Measurements from ENCODE around the gene RNF208. TPM values are rescaled to one million over a fixed set of nuclear protein-coding genes. Genes with fewer than 3 reads are reported as not detected.

RNF208 gene
- total and polyA plus RNA-seq, 9 of the 15 experiments (the other 6 are each of a cell fraction or from before 2014, with no cell fraction given) = 0.15 to 6.9 (median 0.50) TPM; not detected in 2

DNA sequence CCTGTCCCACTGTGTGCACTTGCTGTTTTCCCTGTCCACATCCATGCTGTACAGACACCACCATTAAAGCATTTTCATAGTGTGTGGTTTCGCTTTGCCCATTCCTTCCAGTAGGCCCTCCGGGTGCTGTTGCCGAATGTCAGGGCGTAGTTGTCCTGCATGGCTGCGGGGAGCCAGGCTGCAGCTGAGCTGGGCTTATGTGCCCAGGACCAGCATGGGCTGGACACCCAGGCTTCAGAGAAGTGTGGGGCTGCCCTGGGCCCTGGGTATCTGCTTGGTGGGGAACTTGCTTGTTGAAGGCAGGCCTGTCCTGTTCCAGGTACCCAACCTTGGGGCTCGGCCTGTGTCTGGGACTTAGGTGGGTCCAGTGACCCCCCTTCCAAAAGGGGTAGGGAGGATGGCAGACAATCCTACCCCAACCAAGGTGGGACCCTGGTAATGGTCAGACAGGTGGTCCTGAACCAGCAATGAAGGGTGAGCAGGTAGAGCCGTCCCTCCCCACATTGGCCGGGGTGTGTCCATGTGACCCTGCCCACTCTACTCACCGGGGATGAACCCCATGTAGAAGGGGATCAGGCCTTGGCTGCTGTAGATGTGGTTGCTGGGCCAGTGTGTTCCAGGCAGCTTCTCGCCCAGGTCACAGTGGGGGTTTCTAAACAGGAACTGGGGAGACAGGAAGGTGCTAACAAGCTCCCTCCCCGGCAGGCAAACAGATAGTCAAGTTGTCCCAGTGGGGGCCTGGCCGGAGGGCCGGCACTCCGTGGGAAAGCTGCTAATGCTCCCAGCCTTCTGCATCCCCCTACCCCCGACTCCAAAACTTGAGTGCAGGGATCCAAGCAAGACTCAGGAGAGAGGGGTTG, 21.8 kb upstream of the RNF208 start (continued):
- TF ChIP-seq RAD51 (IDR thresholded peaks at IDR 0.05; ENCODE audit: borderline replicate concordance, low read depth) (no peak), JUN (IDR thresholded peaks at IDR 0.05; ENCODE audit: borderline replicate concordance, low read depth, low read length) (no peak), JUN (CRISPR knock-in tag; IDR thresholded peaks at IDR 0.05; ENCODE audit: borderline replicate concordance) (0 out of 2 replicates have a peak, but pooled peaks have one; percentile 53), KHSRP (IDR thresholded peaks at IDR 0.05) (no peak), MYNN (IDR thresholded peaks at IDR 0.05) (peak; percentile 39; the same call in 1 of the 2 replicates), MYNN (CRISPR knock-in tag; IDR thresholded peaks at IDR 0.05) (no peak), ZNF830 (CRISPR knock-in tag; IDR thresholded peaks at IDR 0.05) (no peak), KDM2B (CRISPR knock-in tag; IDR thresholded peaks at IDR 0.05) (no peak), RUNX1 (IDR thresholded peaks at IDR 0.05; ENCODE audit: low read depth) (peak; percentile 18; the same call in 1 of the 2 replicates), ERF (CRISPR knock-in tag; IDR thresholded peaks at IDR 0.05) (peak; percentile 85), ZNF124 (CRISPR knock-in tag; IDR thresholded peaks at IDR 0.05) (0 out of 2 replicates have a peak, but pooled peaks have one; percentile 17), NFE2L1 (tag; IDR thresholded peaks at IDR 0.05; ENCODE audit: borderline replicate concordance, low read depth) (no peak), ZNF224 (CRISPR knock-in tag; IDR thresholded peaks at IDR 0.05) (0 out of 2 replicates have a peak, but pooled peaks have one; percentile 17), STAT5B (CRISPR knock-in tag; IDR thresholded peaks at IDR 0.05) (no peak), ZNF436 (CRISPR knock-in tag; IDR thresholded peaks at IDR 0.05) (peak; percentile 12; the same call in 1 of the 2 replicates), CSDE1 (IDR thresholded peaks at IDR 0.05) (no peak), PRMT5 (CRISPR knock-in tag; IDR thresholded peaks at IDR 0.05) (no peak), ZBTB17 (CRISPR knock-in tag; IDR thresholded peaks at IDR 0.05) (peak; percentile 56; the same call in 1 of the 2 replicates), TEAD1 (CRISPR knock-in tag; IDR thresholded peaks at IDR 0.05) (peak; percentile 66 to 80; a peak in 2 of 4 replicates), RBFOX2 (IDR thresholded peaks at IDR 0.05; ENCODE audit: low read depth, low read length) (no peak; the same call in 1 of the 2 replicates), ATF7 (IDR thresholded peaks at IDR 0.05) (no peak), KDM5B (IDR thresholded peaks at IDR 0.05; ENCODE audit: insufficient replicate concordance, low read depth, low read length) (peak; percentile 75), MCM5 (IDR thresholded peaks at IDR 0.05; ENCODE audit: low read depth) (no peak)
- TF ChIP-seq, protein P1, sequence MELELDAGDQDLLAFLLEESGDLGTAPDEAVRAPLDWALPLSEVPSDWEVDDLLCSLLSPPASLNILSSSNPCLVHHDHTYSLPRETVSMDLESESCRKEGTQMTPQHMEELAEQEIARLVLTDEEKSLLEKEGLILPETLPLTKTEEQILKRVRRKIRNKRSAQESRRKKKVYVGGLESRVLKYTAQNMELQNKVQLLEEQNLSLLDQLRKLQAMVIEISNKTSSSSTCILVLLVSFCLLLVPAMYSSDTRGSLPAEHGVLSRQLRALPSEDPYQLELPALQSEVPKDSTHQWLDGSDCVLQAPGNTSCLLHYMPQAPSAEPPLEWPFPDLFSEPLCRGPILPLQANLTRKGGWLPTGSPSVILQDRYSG (tag; conservative IDR thresholded peaks at IDR 0.05; ENCODE audit: low read depth) = no peak
- TF ChIP-seq, protein P2, sequence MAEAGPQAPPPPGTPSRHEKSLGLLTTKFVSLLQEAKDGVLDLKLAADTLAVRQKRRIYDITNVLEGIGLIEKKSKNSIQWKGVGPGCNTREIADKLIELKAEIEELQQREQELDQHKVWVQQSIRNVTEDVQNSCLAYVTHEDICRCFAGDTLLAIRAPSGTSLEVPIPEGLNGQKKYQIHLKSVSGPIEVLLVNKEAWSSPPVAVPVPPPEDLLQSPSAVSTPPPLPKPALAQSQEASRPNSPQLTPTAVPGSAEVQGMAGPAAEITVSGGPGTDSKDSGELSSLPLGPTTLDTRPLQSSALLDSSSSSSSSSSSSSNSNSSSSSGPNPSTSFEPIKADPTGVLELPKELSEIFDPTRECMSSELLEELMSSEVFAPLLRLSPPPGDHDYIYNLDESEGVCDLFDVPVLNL (CRISPR knock-in tag; IDR thresholded peaks at IDR 0.05; ENCODE audit: low read depth) = no peak
- TF ChIP-seq, protein P3, sequence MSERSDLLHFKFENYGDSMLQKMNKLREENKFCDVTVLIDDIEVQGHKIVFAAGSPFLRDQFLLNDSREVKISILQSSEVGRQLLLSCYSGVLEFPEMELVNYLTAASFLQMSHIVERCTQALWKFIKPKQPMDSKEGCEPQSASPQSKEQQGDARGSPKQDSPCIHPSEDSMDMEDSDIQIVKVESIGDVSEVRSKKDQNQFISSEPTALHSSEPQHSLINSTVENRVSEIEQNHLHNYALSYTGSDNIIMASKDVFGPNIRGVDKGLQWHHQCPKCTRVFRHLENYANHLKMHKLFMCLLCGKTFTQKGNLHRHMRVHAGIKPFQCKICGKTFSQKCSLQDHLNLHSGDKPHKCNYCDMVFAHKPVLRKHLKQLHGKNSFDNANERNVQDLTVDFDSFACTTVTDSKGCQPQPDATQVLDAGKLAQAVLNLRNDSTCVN (CRISPR knock-in tag; IDR thresholded peaks at IDR 0.05) = peak; percentile 89; the same call in 1 of the 2 replicates

Data from K562 (cell line).